CD4-positive, alpha-beta T cell treated with Interleukin-6 at 100 ng/mL for 8 hours (primary cell): ENCODE data around the gene METAP1D.
"Not testable (repeated sequence)": the region's sequence is repeated elsewhere in the genome, so short reads cannot be mapped to it uniquely, and the experiment has no call there.

ENCODE experiments used
- DNase-seq: peaks from one replicate; pipeline ENCODE4 v3.0.0-alpha.2; 2020; ENCODE audit warnings: mixed read lengths, low spot score

METAP1D gene

GRCh38 chr2:172102391-172103359 is 102.9 kb downstream of the METAP1D start, which contains the start of gene DLX2:
DLX2 (minus strand) TSS chr2:172102900; CDS start chr2:172102538, 362 bp downstream.
- DNase-seq = peak; percentile 37

- DNase-seq = peak; percentile 44
These were observed 103.9 kb downstream of the METAP1D start for GRCh38 chr2:172103471-172104272.

- no peak for DNase-seq
These were observed 105.8 kb downstream of the METAP1D start for GRCh38 chr2:172105471-172106107.

- DNase-seq = no peak
These were observed 106.6 kb downstream of the METAP1D start for GRCh38 chr2:172106108-172106961.

GRCh38 chr2:172107690-172108586 is 108.2 kb downstream of the METAP1D start:
- DNase-seq = no peak

GRCh38 chr2:172108587-172108930 is 108.8 kb downstream of the METAP1D start:
- no peak for DNase-seq

- DNase-seq = no peak
These were observed 109.7 kb downstream of the METAP1D start for GRCh38 chr2:172109256-172109987.

- DNase-seq = no peak
These were observed 110.4 kb downstream of the METAP1D start for GRCh38 chr2:172109988-172110811.

GRCh38 chr2:172113617-172114016 is 113.9 kb downstream of the METAP1D start:
- no peak for DNase-seq

- DNase-seq = not testable (repeated sequence)
These were observed 114.4 kb downstream of the METAP1D start for GRCh38 chr2:172114176-172114575.

GRCh38 chr2:172114579-172114978 is 114.8 kb downstream of the METAP1D start:
- DNase-seq = no peak

- no peak for DNase-seq
These were observed 116.4 kb downstream of the METAP1D start for GRCh38 chr2:172116107-172116506.

- DNase-seq = no peak
These were observed 119.3 kb downstream of the METAP1D start for GRCh38 chr2:172119089-172119488.

GRCh38 chr2:172120118-172120517 is 120.4 kb downstream of the METAP1D start:
- no peak for DNase-seq

- DNase-seq = no peak
These were observed 128.7 kb downstream of the METAP1D start for GRCh38 chr2:172128484-172128883.

- DNase-seq = no peak
These were observed 129.7 kb downstream of the METAP1D start for GRCh38 chr2:172129404-172129803.
